HG03457 (cell line): ENCODE measurements around the gene HIC1.

Source experiments
- ATAC-seq: cut with Tn5 transposase; IDR thresholded peaks from one replicate; pipeline ENCODE4 v1.9.1; 2021; ENCODE audit warnings: moderate number of reproducible peaks; ENCODE audit not compliant: unreplicated experiment

HIC1 gene

DNA sequence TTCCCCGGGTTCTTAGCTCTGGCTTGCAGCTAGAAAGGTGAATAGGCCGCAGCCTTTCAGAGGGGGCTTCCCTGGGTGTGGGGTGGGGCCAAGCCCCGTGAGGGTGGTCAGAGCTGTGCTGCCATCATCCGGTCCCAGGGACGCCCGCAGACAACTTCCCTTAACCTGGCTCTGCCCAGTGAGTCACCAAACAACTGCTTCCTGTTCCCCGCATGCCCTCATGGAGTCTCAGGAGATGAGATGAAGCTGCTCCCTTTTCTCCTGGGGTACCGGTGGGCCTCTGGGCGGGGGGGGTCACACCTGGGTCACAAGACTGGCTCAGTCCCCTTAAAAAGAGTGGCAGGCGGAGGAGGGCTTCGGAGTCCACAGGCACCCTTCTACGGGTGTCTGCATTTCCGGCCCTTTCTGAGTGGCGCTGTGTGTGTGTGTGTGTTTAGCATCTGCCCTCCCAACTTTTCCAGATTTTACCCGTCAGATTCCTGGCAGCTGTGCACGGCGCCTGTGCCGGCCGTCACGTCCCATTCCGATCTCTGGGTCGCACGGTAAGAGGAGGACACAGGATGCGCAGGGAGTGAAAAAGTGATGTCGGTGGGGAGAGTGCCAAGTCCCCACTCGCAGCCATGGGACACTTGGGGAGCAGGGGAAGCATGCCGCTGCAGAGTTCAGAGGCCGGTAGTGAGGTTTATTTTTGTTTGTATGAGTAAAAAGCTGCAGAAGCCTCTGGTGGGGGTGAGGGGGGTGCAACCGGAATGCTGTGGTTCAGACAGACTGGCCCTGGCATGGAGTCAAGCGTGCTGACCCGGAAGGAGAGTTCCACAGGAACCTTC is 16.8 kb downstream of the HIC1 start:
- no peak for ATAC-seq

DNA sequence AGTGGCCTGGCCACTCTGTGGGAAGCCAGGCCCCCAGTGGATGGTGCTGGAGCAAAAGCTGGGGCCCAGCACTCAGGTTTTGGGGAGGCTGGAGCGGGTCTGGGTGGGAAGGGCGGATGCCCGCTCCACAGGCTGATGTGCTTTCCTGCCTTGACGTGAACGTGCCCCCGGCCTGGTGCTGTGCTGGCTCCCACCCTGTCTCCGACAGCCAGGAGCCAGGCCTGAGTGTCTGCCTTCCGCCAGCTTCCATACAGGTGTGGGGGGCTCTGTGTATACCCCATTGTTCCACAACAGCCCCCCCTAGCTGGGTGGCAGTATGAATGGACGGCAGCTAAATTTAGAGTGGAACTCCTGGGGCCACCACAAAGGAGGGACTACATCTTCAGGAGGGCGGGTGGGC is 20.0 kb downstream of the HIC1 start:
- no peak for ATAC-seq

- ATAC-seq = no peak
Observed at GRCh38 chr17:2075336-2076086, 20.6 kb downstream of the HIC1 start.

DNA sequence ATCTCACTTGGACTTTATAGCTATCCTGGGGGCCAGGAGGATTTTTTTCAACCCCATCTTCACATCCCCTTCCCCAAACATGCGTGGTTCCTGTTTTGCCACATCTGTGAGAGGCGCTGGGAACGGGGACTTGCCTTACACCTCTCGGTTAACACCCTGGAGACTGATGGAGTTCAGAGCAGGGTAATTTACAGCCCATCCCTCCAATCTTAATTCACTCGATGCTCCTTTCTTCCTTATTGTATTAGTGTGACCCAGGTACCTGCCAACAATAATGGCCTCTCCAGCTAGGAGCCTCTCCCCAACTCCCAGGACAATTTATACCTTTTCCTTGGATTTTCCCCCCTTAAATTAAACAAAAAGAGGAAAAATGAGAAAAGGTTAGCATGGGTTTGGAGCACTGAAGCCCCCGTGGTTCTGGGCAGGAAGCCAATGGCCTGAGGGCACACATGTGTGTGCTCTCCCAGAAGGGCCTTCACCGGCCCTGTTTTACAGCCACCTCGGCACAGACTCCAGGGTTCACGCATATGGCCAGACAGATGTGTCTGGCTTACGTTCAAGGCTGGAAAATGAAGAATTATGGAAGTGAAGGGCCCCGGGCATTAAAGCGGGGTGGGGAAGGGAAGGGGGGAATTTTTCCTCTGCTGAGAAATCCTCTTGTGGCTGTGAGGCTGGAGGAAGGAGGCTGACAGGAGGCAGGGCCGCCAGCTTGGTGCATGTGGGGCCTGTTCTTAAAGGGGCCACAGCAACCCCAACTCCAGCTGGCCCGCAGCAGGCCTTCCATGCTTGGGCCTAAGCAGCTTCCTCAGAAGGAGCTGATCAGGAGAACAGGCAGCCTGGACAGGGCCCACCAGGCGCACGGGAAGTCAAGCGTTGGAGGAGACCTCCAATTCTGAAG is 21.4 kb downstream of the HIC1 start:
- no peak for ATAC-seq

DNA sequence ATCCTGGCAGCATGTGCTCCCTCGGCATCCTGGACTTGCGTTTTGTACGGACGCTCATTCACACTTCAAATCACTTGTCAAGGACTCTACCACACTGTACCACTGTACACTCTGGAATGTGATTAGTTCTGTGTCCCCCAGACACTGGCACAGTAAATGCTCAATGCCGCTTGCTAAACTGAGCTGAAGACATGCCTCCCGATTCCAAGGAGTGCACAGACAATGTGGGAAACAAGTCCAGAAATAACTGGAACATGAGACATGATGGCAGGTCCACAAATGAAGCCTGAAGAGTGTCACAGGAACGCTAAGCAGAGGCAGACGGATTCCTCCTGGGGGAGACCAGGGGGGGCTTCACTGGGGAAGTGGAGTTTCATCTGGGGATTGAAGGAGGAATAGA is 22.1 kb downstream of the HIC1 start:
- ATAC-seq = no peak

DNA sequence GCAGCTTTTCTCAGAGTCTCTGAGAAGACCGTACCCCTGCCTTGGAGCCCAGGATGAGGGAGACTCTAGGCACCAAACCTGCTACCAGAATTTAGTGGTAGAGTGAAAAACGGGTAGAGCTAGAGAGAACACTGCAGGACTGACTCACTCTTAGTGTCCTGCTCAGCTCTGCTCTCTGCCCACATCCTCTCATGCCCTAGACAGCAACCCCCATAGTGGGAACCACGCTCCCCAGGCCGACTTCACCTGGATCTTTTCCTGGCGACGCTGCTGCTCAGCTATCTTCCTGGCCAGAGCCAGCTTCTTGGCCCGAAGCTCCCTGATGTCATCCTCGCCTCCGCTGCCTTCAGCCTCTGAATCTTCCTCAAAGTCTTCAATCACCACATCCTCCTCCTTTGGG is 26.7 kb downstream of the HIC1 start:
- no peak for ATAC-seq

GRCh38 chr17:2082003-2082781 is 27.3 kb downstream of the HIC1 start:
- ATAC-seq = no peak

DNA sequence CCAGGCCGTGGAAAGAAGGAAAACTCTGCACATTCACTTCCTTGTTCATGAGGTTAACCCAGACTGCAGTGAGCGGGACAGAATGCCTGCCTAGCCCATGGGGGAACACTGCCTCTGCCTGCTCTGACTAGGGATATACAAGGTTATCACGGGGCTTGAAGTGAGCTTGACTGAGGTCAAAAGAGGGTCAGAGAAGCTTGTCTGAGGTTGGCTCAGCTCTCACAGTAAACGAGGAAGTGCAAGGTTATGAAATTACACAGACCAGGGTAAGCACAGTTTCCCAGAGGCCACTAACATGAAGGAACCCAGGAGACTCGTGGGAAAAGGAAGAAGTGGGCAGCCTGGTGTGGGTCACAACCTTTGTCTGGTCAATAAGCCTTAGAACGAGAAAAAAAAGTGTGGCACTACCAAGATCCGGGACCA is 28.7 kb downstream of the HIC1 start:
- ATAC-seq = no peak

DNA sequence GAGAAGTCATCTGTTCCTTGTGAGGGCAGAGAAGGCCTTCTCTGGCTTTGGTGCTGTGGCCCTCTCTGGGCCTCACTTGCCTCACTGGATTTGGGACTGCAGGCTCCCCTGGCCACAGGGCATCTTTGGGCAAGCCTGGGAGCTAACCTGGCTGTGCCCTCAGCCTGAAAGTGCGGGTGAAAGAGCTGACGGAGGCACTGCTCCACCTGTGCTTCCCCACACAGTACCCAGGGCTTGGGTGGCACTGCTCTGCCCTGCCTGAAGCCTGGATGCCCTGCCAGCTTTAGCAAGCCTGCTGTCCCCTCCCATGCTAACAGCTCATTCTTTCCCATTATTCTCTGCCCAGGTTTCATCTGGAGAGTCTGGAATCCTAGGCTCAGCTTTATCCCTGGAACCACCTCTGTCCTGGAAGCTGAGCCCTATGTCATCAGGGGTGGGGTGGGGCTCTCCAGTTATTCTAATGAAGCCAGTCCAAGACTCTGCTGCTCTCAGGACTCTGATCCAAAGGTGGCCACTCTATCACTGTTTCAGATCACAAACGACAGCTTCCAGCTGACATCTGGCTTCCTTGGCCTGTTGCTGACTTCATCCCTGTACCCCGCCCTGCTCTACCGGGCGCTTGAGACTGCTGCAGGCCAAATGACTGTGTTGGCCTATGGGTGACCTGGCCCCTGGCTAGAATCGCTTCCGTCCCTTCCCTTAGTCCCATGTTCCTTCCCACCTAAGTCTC is 29.3 kb downstream of the HIC1 start:
- ATAC-seq = no peak

GRCh38 chr17:2084766-2085647 is 30.1 kb downstream of the HIC1 start:
- no peak for ATAC-seq

DNA sequence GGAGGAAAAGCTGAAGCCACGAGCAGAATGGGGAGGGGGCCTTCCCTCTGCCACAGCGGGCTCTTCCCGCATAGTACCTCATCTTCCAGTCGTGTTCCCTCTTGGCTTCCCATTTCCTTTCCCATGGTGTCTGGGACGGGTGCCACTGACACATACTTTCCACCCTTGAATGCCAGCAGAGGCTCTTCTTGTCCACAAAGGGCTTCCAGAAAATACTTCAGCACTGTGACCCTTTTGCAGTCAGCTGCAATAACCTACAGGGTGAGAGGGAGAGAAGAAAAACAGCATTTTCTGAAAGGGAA is 30.7 kb downstream of the HIC1 start:
- ATAC-seq = no peak

- ATAC-seq = no peak
Observed at GRCh38 chr17:2086306-2086705, 31.4 kb downstream of the HIC1 start.

GRCh38 chr17:2087597-2088211 is 32.8 kb downstream of the HIC1 start:
- ATAC-seq = peak; percentile 30

GRCh38 chr17:2089021-2089422 is 34.1 kb downstream of the HIC1 start:
- peak; percentile 27 for ATAC-seq

GRCh38 chr17:2090210-2090641 is 35.3 kb downstream of the HIC1 start:
- ATAC-seq = no peak

- ATAC-seq = no peak
Observed at GRCh38 chr17:2090804-2091534, 36.1 kb downstream of the HIC1 start.

DNA sequence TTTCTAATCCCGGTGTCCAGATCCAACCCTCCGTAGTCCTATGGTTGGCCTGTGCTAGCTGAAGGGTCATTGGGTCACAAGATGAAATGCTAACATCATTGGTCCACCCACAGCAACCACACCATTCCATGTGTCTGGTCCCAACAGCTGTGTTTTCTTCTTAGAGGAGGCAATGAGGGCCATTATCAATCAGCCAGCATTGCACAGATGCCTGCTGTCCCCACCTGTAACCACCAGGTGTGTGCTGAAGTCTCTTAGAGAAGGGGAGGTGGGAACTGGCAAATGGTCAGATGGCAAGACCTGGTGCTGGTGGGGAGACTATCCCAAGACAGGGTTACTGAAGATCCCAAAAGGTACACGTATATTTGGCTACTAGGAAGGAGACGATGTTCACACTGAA is 37.4 kb downstream of the HIC1 start:
- ATAC-seq = no peak

DNA sequence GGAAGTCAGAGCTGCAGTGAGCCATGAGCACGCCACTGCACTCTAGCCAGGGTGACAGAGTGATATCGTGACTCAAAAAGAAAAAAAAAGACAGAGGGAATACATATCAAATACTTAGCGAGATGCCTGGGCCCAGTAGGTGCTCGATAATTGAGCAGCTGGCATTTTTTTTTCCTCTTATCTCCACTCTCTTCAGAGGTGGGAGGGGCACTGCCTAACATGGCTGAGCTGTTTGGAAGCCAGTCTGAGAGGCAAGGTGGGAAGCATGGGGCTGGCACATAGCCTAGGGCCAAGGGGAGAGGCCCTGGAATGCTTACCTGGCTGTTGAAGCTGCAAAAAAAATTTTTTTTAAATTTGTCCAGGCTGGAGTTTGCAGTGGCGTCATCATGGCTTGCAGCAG is 38.4 kb downstream of the HIC1 start:
- no peak for ATAC-seq
